ENCODE data around the gene MRPL49.
"Not testable (repeated sequence)": the region's sequence is repeated elsewhere in the genome, so short reads cannot be mapped to it uniquely, and the experiment has no call there.

MRPL49 gene

DNA sequence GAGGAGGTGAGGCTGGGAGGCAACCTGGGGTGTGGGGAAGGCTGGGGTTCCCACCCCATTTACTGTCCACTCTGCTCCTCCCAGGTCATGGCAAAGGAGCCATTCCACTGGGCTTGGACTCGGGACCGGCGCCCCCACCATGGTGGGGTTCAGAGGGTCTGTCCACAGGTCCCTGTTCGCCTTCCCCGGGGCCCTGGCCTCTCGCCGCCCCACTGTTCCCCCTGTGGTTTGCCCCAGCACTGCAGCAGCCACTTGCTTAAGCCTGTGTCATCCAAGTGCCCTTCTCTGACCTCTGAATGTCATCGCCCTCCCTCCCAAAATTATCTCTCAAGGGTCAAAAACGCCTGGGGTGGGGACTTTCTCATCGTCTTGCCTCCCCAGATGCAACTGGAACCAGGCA lies 50.5 kb downstream of the MRPL49 start:
- DNase-seq, result no peak

- not testable (repeated sequence) for DNase-seq
Observed at GRCh38 chr11:65174571-65175010, 52.5 kb downstream of the MRPL49 start.

Measured in central memory CD4-positive, alpha-beta T cell (primary cell).